SU-DHL-6 (cell line): ENCODE data around the gene TOR3A.

ENCODE experiments used
- H2AFZ ChIP-seq: fragments of 200-600 bp; sonication (generic); 2 replicates; pipeline ENCODE4 v1.6.1; 2014; ENCODE audit warnings: low read depth, mild to moderate bottlenecking, moderate library complexity, mixed read lengths, antibody characterized with exemption, low read length; ENCODE audit not compliant: severe bottlenecking
- H3F3A ChIP-seq: fragments of 200-600 bp; shearing (Covaris generic); 2 replicates; pipeline ENCODE4 v1.6.0; 2016; ENCODE audit warnings: antibody characterized with exemption, mild to moderate bottlenecking; ENCODE audit not compliant: insufficient read depth
- H3K27ac ChIP-seq: fragments of 200-600 bp; sonication (generic); 2 replicates; pipeline ENCODE4 v1.5.1; 2016; ENCODE audit warnings: low read depth, mild to moderate bottlenecking, low read length, moderate library complexity, mixed read lengths
- H3K27me3 ChIP-seq: fragments of 200-600 bp; sonication (generic), shearing (Covaris generic); 2 replicates; pipeline ENCODE4 v1.6.0; 2014; ENCODE audit warnings: mild to moderate bottlenecking, low read length
- H3K36me3 ChIP-seq: fragments of 200-600 bp; sonication (generic); 2 replicates; pipeline ENCODE4 v1.6.1; 2014; ENCODE audit warnings: mild to moderate bottlenecking, low read length, mixed read lengths
- H3K4me2 ChIP-seq: fragments of 300-600, 200-600 bp; shearing (Covaris generic), sonication (generic); 2 replicates; pipeline ENCODE4 v1.6.0; 2014; ENCODE audit warnings: low read length, low read depth, mild to moderate bottlenecking; ENCODE audit not compliant: poor library complexity, severe bottlenecking
- H3K4me3 ChIP-seq: fragments of 200-600 bp; sonication (generic); 2 replicates; pipeline ENCODE4 v1.5.1; 2014; ENCODE audit warnings: antibody characterized with exemption, low read length, mild to moderate bottlenecking, mixed read lengths; ENCODE audit not compliant: insufficient read depth, poor library complexity, severe bottlenecking
- H3K79me2 ChIP-seq: fragments of 200-600 bp; sonication (generic); 2 replicates; pipeline ENCODE4 v1.6.1; 2014; ENCODE audit warnings: mild to moderate bottlenecking, low read length, moderate library complexity; ENCODE audit not compliant: insufficient read depth
- H3K9ac ChIP-seq: fragments of 200-600 bp; sonication (generic); 2 replicates; pipeline ENCODE4 v1.7.0; 2014; ENCODE audit warnings: mild to moderate bottlenecking, low read length
- H3K9me2 ChIP-seq: fragments of 200-600 bp; sonication (generic); replicated peaks from 2 replicates; pipeline ENCODE4 v1.6.1; 2014; ENCODE audit warnings: low read length; ENCODE audit not compliant: insufficient read depth
- H3K9me3 ChIP-seq: fragments of 200-600 bp; sonication (generic); 2 replicates; pipeline ENCODE4 v1.6.1; 2014; ENCODE audit warnings: low read length, mixed read lengths; ENCODE audit not compliant: insufficient read depth
- H4K20me1 ChIP-seq: fragments of 200-600 bp; sonication (generic); 2 replicates; pipeline ENCODE4 v1.6.1; 2014; ENCODE audit warnings: low read depth, mild to moderate bottlenecking, antibody characterized with exemption, low read length, moderate library complexity, mixed read lengths
- EZH2phosphoT487 ChIP-seq: fragments of 200-600 bp; sonication (generic), shearing (Covaris generic); conservative IDR thresholded peaks from 2 replicates; pipeline ENCODE4 v1.6.1; 2018; ENCODE audit warnings: mild to moderate bottlenecking, antibody characterized with exemption, low read length, moderate library complexity, mixed read lengths
- TF ChIP-seq, protein P1 (sequence below): fragments of 200-600 bp; sonication (generic); IDR thresholded peaks from one replicate; pipeline ENCODE4 v1.5.1; 2017; ENCODE audit warnings: antibody characterized with exemption, mild to moderate bottlenecking, low read length, moderate library complexity; ENCODE audit not compliant: insufficient read depth, poor library complexity, severe bottlenecking

TOR3A gene

GRCh38 chr1:179094818-179095217 lies 12.9 kb downstream of the TOR3A start:
- Histone ChIP-seq H3F3A (no peaks in the 10 kb centered on the region; the same call in 1 of the 2 replicates), H3K36me3 (0 out of 2 replicates have a peak, but pooled peaks cover 3% of the 10 kb centered on the region), H4K20me1 (no peaks in the 10 kb centered on the region), H2AFZ (no peak overlapping the region), H3K9me2 (no peaks in the 10 kb centered on the region), H3K4me2 (no peak overlapping the region), H3K4me3 (no peak overlapping the region), H3K27ac (no peak overlapping the region), H3K27me3 (no peaks in the 10 kb centered on the region), H3K9me3 (no peaks in the 10 kb centered on the region), H3K9ac (no peak overlapping the region), H3K79me2 (peaks cover 12% of the 10 kb centered on the region; the same call in 1 of the 2 replicates)
- TF ChIP-seq, protein P1, sequence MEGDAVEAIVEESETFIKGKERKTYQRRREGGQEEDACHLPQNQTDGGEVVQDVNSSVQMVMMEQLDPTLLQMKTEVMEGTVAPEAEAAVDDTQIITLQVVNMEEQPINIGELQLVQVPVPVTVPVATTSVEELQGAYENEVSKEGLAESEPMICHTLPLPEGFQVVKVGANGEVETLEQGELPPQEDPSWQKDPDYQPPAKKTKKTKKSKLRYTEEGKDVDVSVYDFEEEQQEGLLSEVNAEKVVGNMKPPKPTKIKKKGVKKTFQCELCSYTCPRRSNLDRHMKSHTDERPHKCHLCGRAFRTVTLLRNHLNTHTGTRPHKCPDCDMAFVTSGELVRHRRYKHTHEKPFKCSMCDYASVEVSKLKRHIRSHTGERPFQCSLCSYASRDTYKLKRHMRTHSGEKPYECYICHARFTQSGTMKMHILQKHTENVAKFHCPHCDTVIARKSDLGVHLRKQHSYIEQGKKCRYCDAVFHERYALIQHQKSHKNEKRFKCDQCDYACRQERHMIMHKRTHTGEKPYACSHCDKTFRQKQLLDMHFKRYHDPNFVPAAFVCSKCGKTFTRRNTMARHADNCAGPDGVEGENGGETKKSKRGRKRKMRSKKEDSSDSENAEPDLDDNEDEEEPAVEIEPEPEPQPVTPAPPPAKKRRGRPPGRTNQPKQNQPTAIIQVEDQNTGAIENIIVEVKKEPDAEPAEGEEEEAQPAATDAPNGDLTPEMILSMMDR, result no peak
- no peak for TF ChIP-seq EZH2phosphoT487

GRCh38 chr1:179095377-179095776 lies 13.5 kb downstream of the TOR3A start:
- no peak overlapping the region for H3K27ac ChIP-seq
- no peak overlapping the region for H3K4me3 ChIP-seq
- no peak overlapping the region for H3K4me2 ChIP-seq
- no peaks in the 10 kb centered on the region for H4K20me1 ChIP-seq
- no peaks in the 10 kb centered on the region for H3K9me2 ChIP-seq
- H3K9me3 ChIP-seq, result no peaks in the 10 kb centered on the region
- H3K9ac ChIP-seq, result no peak overlapping the region
- H3F3A ChIP-seq, result no peaks in the 10 kb centered on the region; the same call in 1 of the 2 replicates
- peaks cover 9% of the 10 kb centered on the region; the same call in 1 of the 2 replicates for H3K79me2 ChIP-seq
- 0 out of 2 replicates have a peak, but pooled peaks cover 3% of the 10 kb centered on the region for H3K36me3 ChIP-seq
- no peak overlapping the region for H2AFZ ChIP-seq
- no peak for TF ChIP-seq EZH2phosphoT487
- TF ChIP-seq, protein P1, result no peak
- H3K27me3 ChIP-seq, result no peaks in the 10 kb centered on the region

DNA sequence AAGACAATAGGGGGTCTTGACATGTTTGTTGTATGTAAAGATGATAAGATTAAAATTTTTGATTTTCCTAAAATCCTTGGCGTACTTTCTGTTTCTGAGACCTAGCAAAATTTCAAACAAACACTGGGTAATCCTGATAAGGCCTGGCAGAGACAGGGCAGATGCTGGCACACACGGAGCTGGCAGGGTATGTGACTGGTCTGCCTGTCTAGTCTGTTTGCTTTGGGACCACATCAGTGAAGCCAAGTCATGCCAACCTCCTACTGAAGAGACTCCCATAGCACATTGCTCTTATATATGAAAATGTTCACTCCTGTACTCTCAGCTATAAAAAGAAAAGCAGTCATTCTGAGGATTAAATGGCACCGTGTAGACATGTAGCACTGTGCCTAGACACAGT lies 14.1 kb downstream of the TOR3A start:
- no peak overlapping the region for H3K9ac ChIP-seq
- no peaks in the 10 kb centered on the region for H3K9me2 ChIP-seq
- no peaks in the 10 kb centered on the region; the same call in 1 of the 2 replicates for H3F3A ChIP-seq
- no peaks in the 10 kb centered on the region for H4K20me1 ChIP-seq
- H3K4me3 ChIP-seq, result no peak overlapping the region
- no peak for TF ChIP-seq EZH2phosphoT487
- TF ChIP-seq, protein P1, result no peak
- no peak overlapping the region for H3K27ac ChIP-seq
- H3K36me3 ChIP-seq, result 0 out of 2 replicates have a peak, but pooled peaks cover 3% of the 10 kb centered on the region
- H2AFZ ChIP-seq, result no peak overlapping the region
- H3K79me2 ChIP-seq, result peaks cover 3% of the 10 kb centered on the region; the same call in 1 of the 2 replicates
- no peak overlapping the region for H3K4me2 ChIP-seq
- H3K27me3 ChIP-seq, result no peaks in the 10 kb centered on the region
- H3K9me3 ChIP-seq, result no peaks in the 10 kb centered on the region
